Neural cell (in vitro differentiated cells): ENCODE measurements around the gene RASGEF1C.

Experiments used
- CTCF ChIP-seq: fragments of 450-650 bp; IDR thresholded peaks from 2 replicates; pipeline ENCODE4 v1.5.1; 2014; ENCODE audit warnings: antibody characterized with exemption, mild to moderate bottlenecking, moderate library complexity; ENCODE audit not compliant: poor library complexity, severe bottlenecking
- EP300 ChIP-seq: fragments of 450-650 bp; conservative IDR thresholded peaks from 2 replicates; pipeline ENCODE4 v1.6.1; 2014; ENCODE audit warnings: antibody characterized with exemption, mild to moderate bottlenecking, moderate library complexity; ENCODE audit not compliant: poor library complexity, severe bottlenecking
- EZH2 ChIP-seq: fragments of 200-600, 300-800 bp; shearing (Covaris generic), sonication (generic); IDR thresholded peaks from 2 replicates; pipeline ENCODE4 v1.6.1; 2014; ENCODE audit warnings: antibody characterized with exemption, low read length, borderline replicate concordance, mild to moderate bottlenecking; ENCODE audit not compliant: insufficient read depth, poor library complexity, severe bottlenecking
- RAD21 ChIP-seq: fragments of 450-650 bp; conservative IDR thresholded peaks from 2 replicates; pipeline ENCODE4 v1.6.1; 2014; ENCODE audit warnings: antibody characterized with exemption, mild to moderate bottlenecking, moderate library complexity
- REST ChIP-seq: IDR thresholded peaks from 2 replicates; pipeline ENCODE4 v1.6.1; 2012; ENCODE audit warnings: borderline replicate concordance
- SMC3 ChIP-seq: fragments of 450-650 bp; conservative IDR thresholded peaks from 2 replicates; pipeline ENCODE4 v1.6.1; 2014; ENCODE audit warnings: antibody characterized with exemption, mild to moderate bottlenecking, moderate library complexity; ENCODE audit not compliant: poor library complexity

- TF ChIP-seq CTCF (no peak), RAD21 (no peak), REST (no peak), EP300 (no peak), SMC3 (no peak), EZH2 (no peak)
Measured at GRCh38 chr5:180121826-180122413, 87.1 kb downstream of the RASGEF1C start.
